Measurements from ENCODE around the gene PRPF40B.

DNA sequence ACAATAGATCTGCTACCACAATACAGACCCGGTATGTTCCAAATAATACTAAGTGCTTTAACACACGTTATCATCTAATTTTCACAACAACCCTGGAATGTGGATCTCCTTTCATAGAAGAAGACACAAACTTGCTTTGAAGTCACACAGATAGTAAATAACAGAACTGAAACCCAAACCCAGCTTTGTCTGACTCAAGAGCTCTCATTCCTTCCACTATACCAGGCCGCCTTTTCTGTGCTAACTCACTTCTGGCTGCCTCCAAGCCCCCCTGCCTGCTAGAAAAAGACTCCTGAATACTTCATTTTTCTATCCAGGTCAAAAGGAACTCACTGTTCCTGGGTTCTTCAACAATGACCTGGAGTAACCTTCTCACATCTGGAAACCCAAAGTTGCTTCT, 37.8 kb downstream of the PRPF40B start:
- TF ChIP-seq, protein P1, sequence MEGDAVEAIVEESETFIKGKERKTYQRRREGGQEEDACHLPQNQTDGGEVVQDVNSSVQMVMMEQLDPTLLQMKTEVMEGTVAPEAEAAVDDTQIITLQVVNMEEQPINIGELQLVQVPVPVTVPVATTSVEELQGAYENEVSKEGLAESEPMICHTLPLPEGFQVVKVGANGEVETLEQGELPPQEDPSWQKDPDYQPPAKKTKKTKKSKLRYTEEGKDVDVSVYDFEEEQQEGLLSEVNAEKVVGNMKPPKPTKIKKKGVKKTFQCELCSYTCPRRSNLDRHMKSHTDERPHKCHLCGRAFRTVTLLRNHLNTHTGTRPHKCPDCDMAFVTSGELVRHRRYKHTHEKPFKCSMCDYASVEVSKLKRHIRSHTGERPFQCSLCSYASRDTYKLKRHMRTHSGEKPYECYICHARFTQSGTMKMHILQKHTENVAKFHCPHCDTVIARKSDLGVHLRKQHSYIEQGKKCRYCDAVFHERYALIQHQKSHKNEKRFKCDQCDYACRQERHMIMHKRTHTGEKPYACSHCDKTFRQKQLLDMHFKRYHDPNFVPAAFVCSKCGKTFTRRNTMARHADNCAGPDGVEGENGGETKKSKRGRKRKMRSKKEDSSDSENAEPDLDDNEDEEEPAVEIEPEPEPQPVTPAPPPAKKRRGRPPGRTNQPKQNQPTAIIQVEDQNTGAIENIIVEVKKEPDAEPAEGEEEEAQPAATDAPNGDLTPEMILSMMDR (IDR thresholded peaks at IDR 0.05; ENCODE audit: insufficient read depth, low read length, poor library complexity, severe bottlenecking), result no peak
- TF ChIP-seq EZH2phosphoT487 (conservative IDR thresholded peaks at IDR 0.05; ENCODE audit: low read length), result no peak
